NCI-H524 treated with DMSO at 0.1 percent for 48 hours (cell line): ENCODE results near the gene SCN1B.
A peak's percentile ranks its signal among the peaks of the same experiment; 100 is the strongest.
"Not testable (repeated sequence)": the region's sequence is repeated elsewhere in the genome, so short reads cannot be mapped to it uniquely, and the experiment has no call there.

Source experiments
- DNase-seq: peaks from one replicate; lab custom pipeline; 2025; lab: John Stamatoyannopoulos, UW

Gene SCN1B

DNA sequence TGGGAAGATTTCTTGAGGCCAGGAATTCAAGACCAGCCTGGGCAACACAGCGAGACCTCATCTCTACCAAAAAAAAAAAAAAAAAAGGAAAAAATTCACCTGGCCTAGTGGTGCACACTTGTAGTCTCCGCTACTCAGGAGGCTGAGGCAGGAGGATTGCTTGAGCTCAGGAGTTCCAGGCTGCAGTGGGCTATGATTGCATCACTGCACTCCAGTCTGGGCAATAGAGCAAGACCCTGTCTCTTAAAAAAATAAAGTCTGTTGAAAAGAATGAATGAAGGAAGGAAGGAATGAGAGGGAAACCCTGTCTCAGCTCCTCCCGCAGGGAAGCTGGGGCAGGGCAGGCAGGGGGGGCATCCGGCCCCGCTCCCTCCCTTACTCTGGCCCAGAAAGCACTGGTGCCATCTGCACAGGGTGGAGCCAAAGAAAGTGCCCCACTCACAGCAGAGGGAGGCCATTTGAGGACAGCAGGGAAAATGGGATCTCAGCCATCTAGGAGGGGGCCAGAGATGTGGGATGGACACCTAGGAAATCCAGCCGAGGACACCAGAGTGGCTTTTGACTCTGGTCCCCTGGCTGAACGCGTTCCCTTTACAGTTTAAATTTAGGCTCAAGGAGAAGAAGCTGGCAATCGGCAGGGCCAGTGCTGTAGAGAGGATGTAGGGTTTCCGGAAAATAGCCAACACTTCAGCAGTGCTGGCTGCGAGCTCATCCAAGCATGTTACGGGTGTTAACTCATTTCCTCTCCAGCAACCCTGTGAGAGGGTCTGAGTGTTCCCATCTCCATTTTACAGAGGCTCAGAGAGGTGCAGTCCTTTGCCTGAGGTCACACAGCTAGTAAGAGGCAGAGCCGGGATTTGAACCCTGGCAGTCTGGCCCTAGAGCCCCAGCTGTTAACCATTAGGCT, 7.7 kb downstream of the SCN1B start:
- peak; percentile 62 for DNase-seq

DNA sequence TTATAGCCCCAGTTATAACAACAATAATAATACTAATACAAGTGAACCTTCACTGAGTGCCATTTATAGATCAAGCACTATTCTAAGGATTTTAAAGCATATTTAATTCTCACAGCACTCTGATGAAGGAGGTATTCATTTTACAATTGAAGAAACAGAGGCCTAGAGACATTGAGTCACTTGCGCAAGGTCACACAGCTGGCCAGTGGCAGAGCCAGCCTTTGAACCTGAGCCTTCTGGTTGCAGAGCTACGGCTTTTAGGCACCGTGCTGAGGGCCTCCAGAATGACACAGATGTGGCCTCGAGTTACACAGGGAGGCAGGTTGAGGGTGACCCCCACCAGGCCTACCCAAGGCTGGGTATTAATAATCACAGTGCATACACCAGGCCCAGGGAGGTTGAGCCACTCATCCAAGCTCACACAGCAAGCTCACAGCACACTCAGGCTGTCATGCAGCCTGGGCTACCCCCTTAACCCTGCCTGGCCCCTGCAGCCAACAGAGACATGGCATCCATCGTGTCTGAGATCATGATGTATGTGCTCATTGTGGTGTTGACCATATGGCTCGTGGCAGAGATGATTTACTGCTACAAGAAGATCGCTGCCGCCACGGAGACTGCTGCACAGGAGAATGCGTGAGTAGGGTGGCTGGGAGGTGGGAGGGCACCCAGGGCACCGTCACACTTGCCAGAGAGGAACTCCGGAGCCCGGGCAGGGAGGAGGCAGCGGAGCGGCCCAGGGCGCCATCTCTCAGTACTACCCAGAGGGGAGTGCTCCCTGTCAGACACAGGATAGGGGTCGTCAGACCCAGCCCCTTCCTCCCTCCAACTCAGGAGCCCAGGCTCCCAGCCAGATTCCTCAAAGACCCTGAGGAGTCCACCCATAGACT, 8.6 kb downstream of the SCN1B start:
- DNase-seq: no peak

DNA sequence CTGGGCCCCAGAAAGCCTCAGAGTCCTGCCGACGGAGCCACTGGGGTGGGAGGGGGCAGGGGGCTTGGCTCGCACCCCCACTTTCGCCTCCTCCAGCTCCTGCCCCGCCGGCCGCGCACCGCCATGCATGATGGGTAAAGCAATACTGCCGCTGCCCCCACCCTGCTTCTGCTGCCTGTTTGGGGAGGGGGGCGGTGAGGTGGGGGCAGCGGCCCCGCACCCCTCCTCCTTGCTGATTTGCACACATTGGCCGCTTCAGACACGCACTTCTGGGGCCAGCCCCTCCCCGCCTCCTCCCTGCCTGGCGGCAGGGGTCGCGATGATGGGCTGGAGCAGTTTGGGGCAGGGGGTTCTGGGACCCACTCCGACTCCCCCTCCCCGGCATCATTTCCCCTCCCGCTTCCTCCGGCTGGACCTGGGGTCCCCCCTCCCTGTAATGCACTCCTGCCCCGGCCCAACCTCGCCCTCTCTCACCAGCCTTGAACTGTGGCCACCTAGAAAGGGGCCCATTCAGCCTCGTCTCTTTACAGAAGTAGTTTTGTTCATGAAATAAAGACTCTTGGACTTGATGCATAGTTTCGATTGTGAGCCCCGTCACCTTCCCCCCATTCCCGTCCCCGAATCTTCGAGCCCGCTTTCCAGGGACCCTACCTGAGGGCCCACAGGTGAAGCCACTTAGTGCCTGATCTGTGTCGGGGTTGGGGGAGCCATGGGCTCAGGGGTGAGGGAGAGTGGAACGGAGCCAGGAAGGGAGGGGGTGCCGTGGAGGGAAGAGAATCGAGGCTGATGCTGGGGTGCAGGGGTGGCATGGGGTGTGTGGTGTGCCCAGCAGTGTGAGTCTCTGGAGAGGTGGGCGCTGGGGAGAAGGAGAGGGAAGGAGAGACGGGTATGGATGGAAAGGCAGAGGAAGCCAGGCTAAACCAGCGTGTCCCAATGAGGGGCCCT, 9.9 kb downstream of the SCN1B start:
- no peak for DNase-seq

DNA sequence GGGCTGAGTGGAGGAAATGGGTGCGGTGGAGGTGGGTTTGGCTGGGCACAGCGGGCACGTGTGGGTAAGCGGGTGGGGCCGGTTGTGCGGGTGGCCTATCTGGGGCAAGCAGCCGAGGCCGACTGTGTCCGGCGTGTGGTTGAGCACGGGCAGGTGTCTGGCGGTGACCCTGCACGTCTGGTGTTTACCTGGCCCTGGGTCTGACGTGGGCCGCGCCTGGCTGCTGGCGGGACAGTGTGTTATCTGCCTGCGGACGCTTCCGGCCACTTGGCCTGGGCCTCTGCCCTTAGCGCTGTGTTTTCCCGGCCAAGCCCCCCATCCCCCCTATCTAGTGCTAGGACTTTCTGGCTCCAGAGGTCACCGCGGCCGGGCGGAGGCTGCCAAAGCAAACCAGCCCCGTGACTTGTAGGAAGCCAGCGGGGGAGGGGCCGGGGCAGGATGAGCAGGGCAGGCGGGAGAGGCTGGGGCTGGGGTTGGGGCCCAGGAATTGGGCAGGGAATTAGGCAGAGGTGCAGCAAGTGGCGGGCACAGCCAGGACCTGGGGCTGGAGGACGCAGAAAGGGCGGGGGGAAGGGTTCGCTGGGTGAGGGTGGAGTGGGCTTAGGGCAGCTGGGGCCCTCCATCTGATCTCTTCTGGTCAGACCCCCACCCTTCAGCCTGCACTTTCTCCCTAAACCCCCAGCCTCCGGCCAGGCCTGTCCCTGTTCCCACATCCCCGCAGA, 10.7 kb downstream of the SCN1B start:
- no peak for DNase-seq

DNA sequence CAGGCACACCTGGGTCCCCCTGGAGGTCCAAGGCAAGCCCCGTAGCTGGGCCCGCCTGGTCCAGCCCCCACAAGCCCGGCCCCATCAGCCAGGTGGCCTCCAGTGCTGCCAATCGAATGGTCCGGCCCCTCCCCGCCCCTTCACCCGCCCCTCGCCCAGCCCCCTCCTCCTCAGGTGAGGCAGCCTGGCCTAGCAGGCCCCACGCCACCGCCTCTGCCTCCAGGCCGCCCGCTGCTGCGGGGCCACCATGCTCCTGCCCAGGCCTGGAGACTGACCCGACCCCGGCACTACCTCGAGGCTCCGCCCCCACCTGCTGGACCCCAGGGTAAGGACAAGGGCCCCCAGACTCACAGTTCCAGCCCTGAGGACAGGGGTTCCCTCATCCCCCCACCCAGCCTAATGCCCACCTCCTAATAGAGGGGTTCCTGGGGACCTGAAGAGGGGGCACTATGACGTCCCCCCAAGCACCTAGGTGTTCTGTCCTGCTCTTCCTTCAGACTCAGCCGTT, 11.3 kb downstream of the SCN1B start, which contains the start of gene HPN:
HPN (plus strand) TSS at position 174 of the 508 bp plus-strand sequence. CDS start 786 bp downstream, outside the sequence.
- DNase-seq: no peak

DNA sequence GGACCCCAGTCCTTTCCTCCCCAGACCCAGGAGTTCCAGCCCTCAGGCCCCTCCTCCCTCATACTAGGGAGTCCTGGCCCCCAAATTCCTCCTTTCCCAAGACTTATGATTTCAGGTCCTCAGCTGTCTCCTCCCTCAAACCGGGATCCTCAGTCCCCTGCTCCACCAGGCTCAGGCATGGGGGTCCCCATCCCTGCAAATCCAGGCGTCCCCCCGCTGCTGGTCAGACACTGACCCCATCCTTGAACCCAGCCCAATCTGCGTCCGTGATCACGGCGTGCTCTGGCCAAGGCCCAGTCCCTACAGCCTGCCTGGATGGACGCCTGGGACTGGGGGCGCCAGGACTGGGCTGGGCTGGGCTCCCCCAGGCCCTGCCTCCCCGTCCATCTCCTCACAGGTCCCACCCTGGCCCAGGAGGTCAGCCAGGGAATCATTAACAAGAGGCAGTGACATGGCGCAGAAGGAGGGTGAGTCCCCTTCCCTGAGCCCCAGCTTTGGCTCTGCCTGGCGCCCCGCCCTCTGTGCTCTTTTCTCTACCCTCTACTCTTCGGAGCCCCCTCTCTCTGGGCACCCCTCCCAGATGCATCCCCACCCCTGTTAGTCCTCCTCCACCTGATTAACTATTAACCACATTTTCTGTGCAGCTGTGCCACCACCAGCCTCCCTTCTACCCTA, 11.9 kb downstream of the SCN1B start:
- DNase-seq: no peak

DNA sequence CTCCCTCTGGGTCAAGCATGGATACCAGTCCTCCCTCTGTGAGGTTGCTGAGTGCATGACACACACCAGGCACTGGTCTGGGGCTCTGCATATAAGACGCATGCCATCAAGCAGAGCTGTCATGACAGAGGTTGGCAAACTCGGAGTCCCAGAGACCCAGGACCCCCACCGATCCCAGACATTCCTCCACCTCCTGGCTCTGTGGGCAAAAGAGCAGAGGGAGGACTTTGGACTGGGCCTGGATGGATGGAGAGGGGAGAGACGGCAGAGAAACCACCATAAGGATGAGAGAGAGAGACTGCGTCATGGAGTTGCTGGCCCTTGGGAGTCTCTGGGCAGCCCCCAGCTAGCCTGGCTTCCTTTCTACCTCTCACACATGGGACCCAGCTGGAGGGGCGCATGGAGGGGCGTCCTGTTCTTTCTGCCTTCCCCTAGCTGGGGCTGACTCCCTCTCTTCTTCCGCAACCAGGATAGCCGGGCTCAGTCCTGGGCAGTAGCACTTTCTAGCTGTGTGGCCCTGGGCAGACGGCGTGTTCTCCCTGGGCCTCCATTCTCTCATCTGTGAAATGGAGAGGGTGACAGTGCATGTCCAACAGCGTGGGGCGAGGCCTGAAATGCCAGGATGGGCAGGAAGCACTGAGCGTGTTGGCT, 12.8 kb downstream of the SCN1B start:
- no peak for DNase-seq

DNA sequence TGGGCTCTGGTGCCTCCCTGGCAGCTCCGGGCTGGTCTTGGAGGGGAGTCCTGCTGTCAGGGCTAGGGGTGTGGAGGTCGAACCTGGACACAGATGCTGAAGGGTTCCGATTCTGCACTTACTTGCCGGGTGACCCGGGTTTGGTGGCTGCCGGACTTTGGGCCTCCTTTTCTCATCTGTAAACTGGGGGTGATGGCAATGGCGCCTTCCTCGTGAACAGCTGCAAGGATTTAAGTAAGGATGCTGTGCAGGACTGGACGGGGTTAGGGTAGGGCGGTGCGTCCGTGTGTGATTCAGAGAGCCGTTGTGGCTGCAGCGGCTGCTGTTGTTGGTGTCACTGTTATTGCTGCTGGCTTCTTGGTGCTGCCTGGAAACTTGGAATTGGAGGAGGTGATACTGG, 13.6 kb downstream of the SCN1B start:
- no peak for DNase-seq

DNA sequence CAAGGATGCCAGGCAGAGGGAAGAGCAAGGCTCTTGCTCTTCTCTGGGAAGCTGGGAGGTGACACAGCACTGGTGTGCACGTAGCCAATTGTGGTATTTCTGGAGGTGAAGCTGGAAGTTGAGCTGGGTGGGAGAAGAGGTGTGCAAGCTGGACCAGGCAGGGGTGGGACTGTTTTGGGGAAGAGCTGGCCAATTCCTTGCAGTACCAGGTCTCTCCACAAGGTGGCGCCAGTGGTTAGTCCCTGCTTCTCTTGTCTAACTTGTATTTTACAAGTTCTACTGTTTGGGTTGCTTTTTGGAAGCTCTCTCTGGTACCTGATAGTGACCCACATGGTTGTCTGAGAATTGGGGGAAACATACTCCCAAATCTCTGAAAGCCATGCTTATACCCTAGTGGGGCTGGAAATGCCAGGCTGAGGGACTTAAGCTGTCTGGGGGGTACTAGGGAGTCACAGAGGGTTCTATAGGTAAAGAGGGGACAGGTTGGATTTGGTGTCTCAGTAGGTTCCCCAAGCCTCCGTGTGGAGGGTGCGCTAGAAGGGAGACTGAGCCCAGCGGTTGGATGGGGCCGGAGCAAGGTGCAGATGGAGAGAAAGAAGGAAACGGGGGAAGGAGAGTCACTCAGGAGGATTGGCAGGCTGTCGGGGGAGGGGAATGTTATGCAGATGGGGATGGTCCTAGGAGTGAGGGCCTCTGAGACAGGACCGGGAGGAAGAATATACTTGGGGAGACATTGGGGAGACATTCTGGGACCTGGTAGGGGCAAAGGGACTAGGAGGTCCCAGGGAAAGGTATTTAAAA, 14.2 kb downstream of the SCN1B start:
- DNase-seq: no peak

DNA sequence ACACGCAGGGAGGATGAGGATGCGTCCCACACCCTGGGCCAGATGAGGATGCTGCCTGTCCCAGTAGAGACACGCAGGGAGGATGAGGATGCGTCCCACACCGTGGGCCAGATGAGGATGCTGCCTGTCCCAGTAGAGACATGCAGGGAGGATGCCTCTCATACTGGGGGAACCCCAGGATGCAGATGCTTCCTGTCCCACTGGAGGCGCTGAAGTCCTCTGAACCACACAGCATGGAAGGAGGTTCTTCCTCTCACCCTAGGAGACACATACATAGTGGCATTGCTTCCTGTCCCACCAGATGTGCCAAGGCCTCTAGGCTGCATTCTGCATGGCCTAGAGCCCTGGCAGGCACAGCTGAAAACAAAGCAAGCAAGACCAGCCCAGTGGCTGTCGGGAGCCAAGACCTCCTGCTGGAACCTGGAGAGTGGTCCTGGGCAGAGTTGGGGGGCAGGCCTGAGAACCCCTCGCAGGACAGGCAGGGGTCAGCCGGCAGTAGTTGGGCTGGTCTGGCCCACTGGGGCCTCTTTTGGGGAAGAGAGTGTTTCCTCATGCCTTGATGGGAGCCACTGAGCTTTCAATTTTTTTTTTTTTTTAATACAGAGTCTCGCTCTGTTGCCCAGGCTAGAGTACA, 15.5 kb downstream of the SCN1B start:
- DNase-seq: no peak

DNA sequence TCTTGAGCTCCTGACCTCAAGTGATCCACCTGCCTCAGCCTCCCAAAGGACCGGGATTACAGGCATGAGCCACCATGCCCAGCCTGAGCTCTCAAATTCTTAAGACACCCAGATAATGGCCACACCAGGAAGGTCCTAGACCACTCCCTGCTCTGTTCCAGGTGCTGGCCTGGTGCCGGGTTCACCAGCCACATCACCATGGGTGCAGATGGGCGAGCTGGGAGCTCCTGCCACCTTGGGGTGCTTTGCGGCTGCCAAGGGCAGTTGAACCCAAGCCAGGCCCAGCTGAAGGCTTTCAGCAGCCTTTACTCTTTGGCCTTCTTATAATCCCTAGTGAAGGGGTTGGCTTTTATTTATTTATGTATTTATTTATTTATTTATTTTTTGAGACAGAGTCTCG, 16.2 kb downstream of the SCN1B start:
- DNase-seq: no peak

DNA sequence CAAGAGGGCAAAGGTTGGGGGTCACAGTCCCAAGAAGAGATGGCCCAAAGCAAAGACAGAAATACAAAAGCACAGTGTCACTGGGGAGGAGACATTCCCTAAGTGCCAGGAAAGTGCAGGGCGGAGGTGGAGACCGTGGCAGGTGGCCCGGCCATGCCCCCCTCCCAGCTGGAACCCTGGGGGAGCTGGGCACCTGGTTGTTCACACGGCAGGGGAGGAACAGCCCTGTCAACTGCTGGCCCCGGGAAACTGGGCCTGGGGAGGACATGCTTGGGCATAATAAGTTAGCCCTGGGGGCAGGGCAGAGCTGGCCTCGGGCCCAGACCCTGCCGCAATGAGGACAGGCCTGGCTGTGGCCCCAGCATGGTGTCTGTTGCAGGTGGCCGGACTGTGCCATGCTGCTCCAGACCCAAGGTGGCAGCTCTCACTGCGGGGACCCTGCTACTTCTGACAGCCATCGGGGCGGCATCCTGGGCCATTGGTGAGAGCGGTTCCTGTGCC, 18.7 kb downstream of the SCN1B start:
- no peak for DNase-seq

DNA sequence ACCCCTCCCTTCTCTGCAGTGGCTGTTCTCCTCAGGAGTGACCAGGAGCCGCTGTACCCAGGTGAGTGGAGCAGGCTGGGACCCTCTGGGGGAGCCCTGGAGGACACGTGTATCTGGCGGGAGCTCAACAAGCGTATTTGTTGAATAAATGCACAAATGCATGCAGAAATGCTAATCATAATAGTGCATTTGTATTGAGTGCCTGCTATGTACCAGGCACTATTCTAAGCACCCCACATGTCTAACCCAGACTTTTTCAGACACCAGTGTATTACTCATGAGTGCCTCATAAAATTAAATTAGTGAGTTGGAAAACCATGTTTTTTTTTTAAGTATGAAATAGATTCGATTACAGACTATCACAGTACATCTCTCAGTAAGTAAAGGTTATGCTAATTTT, 19.2 kb downstream of the SCN1B start:
- DNase-seq: no peak

DNA sequence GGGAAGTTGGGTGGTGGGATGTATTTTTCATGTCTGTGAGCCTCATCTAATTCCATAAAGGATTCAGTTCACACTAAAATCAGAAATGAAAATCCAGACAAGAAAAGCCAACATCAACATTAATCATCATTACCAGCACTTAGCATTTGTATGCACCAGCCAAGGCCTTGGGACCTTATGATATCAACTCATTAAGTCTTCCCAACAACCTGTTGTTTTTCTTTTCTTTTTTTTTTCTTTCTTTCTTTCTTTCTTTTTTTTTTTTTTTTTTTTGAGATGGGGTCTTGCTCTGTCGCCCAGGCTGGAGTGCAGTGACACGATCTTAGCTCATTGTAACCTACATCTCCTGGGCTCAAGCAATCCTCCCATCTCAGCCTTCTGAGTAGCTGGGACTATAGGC, 20.4 kb downstream of the SCN1B start:
- DNase-seq: not testable (repeated sequence)

DNA sequence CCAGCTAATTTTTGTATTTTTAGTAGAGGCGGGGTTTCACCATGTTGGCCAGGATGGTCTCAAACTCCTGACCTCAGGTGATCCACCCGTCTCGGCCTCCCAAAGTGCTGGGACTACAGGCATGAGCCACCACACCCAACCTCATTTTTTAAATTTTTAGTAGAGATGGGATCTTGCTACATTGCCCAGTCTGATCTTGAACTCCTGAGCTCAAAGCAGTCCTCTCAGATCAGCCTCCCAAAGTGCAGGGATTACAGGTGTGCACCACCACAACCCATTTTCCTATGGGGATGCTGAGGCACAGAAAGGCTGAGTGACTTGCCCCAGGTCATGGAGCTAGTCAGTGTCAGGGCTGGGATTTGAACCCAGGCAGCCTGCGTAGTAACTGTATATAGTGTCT, 21.0 kb downstream of the SCN1B start:
- DNase-seq: not testable (repeated sequence)

DNA sequence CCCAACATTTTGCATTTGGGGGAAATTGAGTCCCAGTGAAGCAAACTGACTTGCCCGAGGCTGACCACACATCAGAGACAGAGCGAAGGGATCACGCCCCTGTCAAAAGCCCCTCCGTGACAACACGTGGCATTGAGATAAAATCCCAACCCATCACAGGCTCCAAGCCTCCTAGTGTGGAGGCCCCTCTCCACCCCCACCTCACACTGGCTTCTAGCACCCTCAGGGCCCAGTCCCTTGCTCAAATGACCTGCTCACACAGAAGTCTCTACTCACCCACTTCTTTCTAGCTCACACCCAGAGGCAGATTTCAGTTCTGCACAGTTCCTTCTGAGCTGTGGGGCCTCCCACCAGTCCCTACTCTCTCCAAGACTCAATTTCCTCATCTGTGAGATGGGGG, 21.5 kb downstream of the SCN1B start:
- no peak for DNase-seq

DNA sequence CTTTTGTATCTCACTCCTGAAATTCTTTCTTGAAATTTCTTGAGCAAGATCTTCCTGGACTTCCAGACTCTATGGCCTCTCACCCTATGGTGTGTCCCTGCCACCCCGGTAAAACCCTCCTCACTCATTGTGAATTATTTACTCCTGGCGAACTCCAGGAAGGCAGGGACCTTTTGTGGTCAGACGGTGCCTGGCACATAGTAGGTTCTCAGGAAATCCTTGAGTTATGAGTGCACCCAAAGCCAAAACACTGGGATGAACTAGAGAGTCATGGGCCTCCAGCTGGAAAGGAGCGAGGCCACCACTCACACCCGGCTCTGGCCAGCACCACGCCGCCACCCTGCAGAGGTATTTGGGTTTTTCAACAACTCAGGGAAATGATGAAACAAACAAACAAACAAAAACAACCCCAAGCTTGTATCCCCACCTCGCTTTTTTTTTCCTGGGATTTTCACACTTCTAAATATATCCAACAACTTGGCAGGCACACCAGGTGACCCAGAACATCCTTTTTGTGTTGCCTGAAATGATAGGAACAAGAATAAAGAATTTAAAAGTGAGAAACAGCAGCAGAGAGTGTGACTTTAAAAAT, 22.4 kb downstream of the SCN1B start:
- no peak for DNase-seq
